Spleen (tissue), 11 donors: Measurements from ENCODE around the gene FGG. TPM values are rescaled to one million over a fixed set of nuclear protein-coding genes. Genes with fewer than 3 reads are reported as not detected.

Experiments
- DNase-seq: peaks from one replicate; pipeline ENCODE4 v3.0.0-alpha.2; 2020
- H3K27ac ChIP-seq, 8 donors: fragments of 200-600 bp; sonication (generic) in 7 of 8; 1 replicate in 4 of 8; 2 replicates in 4 of 8; pipeline versions ENCODE4 v1.5.0 to v1.8.0; 2016 to 2021; ENCODE audit warnings: inconsistent platforms in 4 of 8, mild to moderate bottlenecking in 4 of 8, moderate library complexity in 1 of 8
- H3K27me3 ChIP-seq, 7 donors: fragments of 200-600 bp; sonication (generic) in 6 of 7; replicated peaks in 1 of 7; 1 replicate in 4 of 7; 2 replicates in 3 of 7; pipeline versions ENCODE4 v1.5.0 to v1.8.0; 2016 to 2021; ENCODE audit warnings: inconsistent platforms in 3 of 7, mild to moderate bottlenecking in 1 of 7
- H3K36me3 ChIP-seq, 6 donors: fragments of 200-600 bp; sonication (generic) in 5 of 6; 1 replicate in 4 of 6; 2 replicates in 2 of 6; pipeline versions ENCODE4 v1.5.0 to v1.8.0; 2016 to 2021; ENCODE audit warnings: inconsistent platforms in 2 of 6
- H3K4me1 ChIP-seq, 6 donors: fragments of 200-600 bp; sonication (generic) in 5 of 6; 1 replicate in 3 of 6; 2 replicates in 3 of 6; pipeline versions ENCODE4 v1.5.0 to v1.8.0; 2016 to 2021; ENCODE audit warnings: inconsistent platforms in 3 of 6
- H3K4me3 ChIP-seq, 8 donors: fragments of 200-600 bp; sonication (generic) in 7 of 8; 1 replicate in 4 of 8; 2 replicates in 4 of 8; pipeline versions ENCODE4 v1.5.0 to v1.8.0; 2016 to 2021; ENCODE audit warnings: inconsistent platforms in 4 of 8, mild to moderate bottlenecking in 4 of 8, moderate library complexity in 2 of 8
- H3K9me3 ChIP-seq, 8 donors: fragments of 200-600 bp; sonication (generic) in 7 of 8; 1 replicate in 4 of 8; 2 replicates in 4 of 8; pipeline versions ENCODE4 v1.5.0 to v1.8.0; 2016 to 2021; ENCODE audit warnings: inconsistent platforms in 4 of 8
- CTCF ChIP-seq, 11 experiments: fragments of 200-600 bp in 7 of 11; fragments of 450-650 bp in 4 of 11; sonication (generic) in 4 of 11; IDR thresholded peaks in 8 of 11; conservative IDR thresholded peaks in 3 of 11; 1 replicate in 7 of 11; 2 replicates in 4 of 11; pipeline versions ENCODE4 v1.4.0 to v1.8.0; 2016 to 2021; ENCODE audit warnings: antibody characterized with exemption in 11 of 11, inconsistent platforms in 4 of 11, mild to moderate bottlenecking in 1 of 11
- POLR2A ChIP-seq, 3 donors: fragments of 450-650 bp; IDR thresholded peaks; one replicate each; pipeline ENCODE4 v1.5.1; 2017; ENCODE audit warnings: antibody characterized with exemption in 3 of 3, mild to moderate bottlenecking in 1 of 3
- POLR2AphosphoS5 ChIP-seq, 3 donors: sonication (generic); formaldehyde crosslinking; IDR thresholded peaks; one replicate each; pipeline ENCODE4 v1.5.1; 2017; ENCODE audit warnings: antibody characterized with exemption in 3 of 3
- WGBS, 5 donors: extraction: QIAGEN DNeasy Blood & Tissue Kit in 3 of 5; methylation state at CpG; one replicate each; pipeline versions ENCODE4 v1.1.5 to v1.1.7; 2013 to 2018; 5-methylcytosine and 5-hydroxymethylcytosine counted together
- intact Hi-C: fragments of 100-400 bp; cut with DNase I; formaldehyde crosslinking; loops from one replicate; pipeline ENCODE4 v1.15.0; 2023; ENCODE audit warnings: low total_unique reads
- polyA plus RNA-seq, 3 donors: library from polyadenylated mRNA; stranded (reverse); fragments of 200-250 nt; gene quantifications; one replicate each; pipeline ENCODE4 v1.2.1, GENCODE V29; 2013
- total RNA-seq, 7 donors: library from RNA; depleted of rRNA in 3 of 7; stranded (reverse); fragments of >200 nt in 3 of 7; fragmentation: NEBNext Ultra II Directional in 4 of 7; extraction: Animal tissue kit (Norgen Biotek cat#: 25700) in 4 of 7; gene quantifications; one replicate each; pipeline versions ENCODE4 v1.1.0 to v1.2.1, GENCODE V29; 2016 to 2021
- donor health status: healthy with polysubstance abuse.
- donor health status: DM: no; HTN: no; CAD: no; lungs with moderate emphysema.
- donor health status: DM: no; HTN: no; CAD: no.
- donor health status: Bipolar disorder and iron deficiency.
- donor health status: healthy.
- donor health status: DM: no; HTN: no; CAD: no.
- donor health status: DM: yes; HTN: yes; CAD: no.

The FGG gene
- total and polyA plus RNA-seq, 10 donors, result 0.06 to 1.8 (median 0.35) TPM; not detected in 6

GRCh38 chr4:154560824-154561231, 51.6 kb downstream of the FGG start:
- intact Hi-C loops, result no loop called here
- Histone ChIP-seq H3K27me3 (no peaks in the 10 kb centered on the region), H3K9me3 (no peaks in the 10 kb centered on the region), H3K36me3 (no peaks in the 10 kb centered on the region), H3K4me3 (no peak overlapping the region), H3K27ac (no peak overlapping the region), H3K4me1 (no peaks in the 10 kb centered on the region)
- 86 to 92% (median 87%) methylated on average over 4 of the region's 4 CpGs for WGBS, 5 donors
- TF ChIP-seq POLR2AphosphoS5 (IDR thresholded peaks at IDR 0.05), result no peak
- TF ChIP-seq POLR2A (IDR thresholded peaks at IDR 0.05), result no peak
- no peak for TF ChIP-seq CTCF (IDR thresholded peaks at IDR 0.05 in 8 of 11, conservative IDR thresholded peaks at IDR 0.05 in 3 of 11)
- no peak for DNase-seq

GRCh38 chr4:154560419-154560801, 52.0 kb downstream of the FGG start:
- no peak overlapping the region for H3K4me3 ChIP-seq
- TF ChIP-seq POLR2A (IDR thresholded peaks at IDR 0.05) (no peak), CTCF (IDR thresholded peaks at IDR 0.05 in 8 of 11, conservative IDR thresholded peaks at IDR 0.05 in 3 of 11) (no peak), POLR2AphosphoS5 (IDR thresholded peaks at IDR 0.05) (no peak)
- intact Hi-C loops, result no loop called here
- H3K36me3 ChIP-seq, result no peaks in the 10 kb centered on the region
- no peak overlapping the region for H3K27ac ChIP-seq
- no peaks in the 10 kb centered on the region for H3K9me3 ChIP-seq
- no peaks in the 10 kb centered on the region for H3K27me3 ChIP-seq
- DNase-seq, result no peak
- H3K4me1 ChIP-seq, result no peaks in the 10 kb centered on the region
- 89 to 100% (median 97%) methylated on average over 1 of the region's 1 CpG for WGBS, 5 donors

- intact Hi-C loops, result loop anchor here (10.0 kb wide), 1 partner anchor 805 kb away; no protein-coding TSS in a partner anchor
Observed at GRCh38 chr4:154559494-154560418, 52.7 kb downstream of the FGG start.

More at GRCh38 chr4:154559494-154560418, 52.7 kb downstream of the FGG start:
- Histone ChIP-seq H3K9me3 (no peaks in the 10 kb centered on the region), H3K36me3 (no peaks in the 10 kb centered on the region), H3K4me1 (no peaks in the 10 kb centered on the region), H3K27me3 (no peaks in the 10 kb centered on the region), H3K4me3 (no peak overlapping the region), H3K27ac (no peak overlapping the region)
- TF ChIP-seq POLR2AphosphoS5 (IDR thresholded peaks at IDR 0.05) (no peak), POLR2A (IDR thresholded peaks at IDR 0.05) (no peak), CTCF (IDR thresholded peaks at IDR 0.05 in 8 of 11, conservative IDR thresholded peaks at IDR 0.05 in 3 of 11) (peak in 8 of 11 experiments; percentile 19 to 55 (median 40))
- DNase-seq, result no peak
- WGBS, 5 donors, result 62 to 82% (median 73%) methylated on average over 9 of the region's 9 CpGs
